ENCODE data around the gene DVL2.

DNA sequence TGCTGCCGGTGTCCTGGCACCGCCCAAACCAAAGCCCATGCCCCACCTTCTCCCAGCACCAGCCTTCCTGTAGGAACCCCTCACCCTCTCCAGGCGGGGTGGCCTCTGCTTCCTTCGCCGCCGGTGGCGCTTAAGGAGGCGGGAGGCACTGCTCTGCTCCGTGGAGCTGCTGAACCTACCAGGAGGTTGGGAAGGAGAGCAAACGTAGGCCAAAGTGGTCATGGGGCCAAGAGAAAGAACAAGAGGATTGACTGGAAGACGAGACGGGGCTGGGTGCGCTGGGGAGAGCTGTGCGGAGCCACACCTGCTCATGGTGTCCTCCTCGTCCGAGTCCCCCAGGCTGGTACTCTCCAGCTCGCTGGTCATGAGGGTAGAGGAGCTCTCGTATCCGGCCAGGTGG is 4.8 kb downstream of the DVL2 start:
- TF ChIP-seq, protein P1, sequence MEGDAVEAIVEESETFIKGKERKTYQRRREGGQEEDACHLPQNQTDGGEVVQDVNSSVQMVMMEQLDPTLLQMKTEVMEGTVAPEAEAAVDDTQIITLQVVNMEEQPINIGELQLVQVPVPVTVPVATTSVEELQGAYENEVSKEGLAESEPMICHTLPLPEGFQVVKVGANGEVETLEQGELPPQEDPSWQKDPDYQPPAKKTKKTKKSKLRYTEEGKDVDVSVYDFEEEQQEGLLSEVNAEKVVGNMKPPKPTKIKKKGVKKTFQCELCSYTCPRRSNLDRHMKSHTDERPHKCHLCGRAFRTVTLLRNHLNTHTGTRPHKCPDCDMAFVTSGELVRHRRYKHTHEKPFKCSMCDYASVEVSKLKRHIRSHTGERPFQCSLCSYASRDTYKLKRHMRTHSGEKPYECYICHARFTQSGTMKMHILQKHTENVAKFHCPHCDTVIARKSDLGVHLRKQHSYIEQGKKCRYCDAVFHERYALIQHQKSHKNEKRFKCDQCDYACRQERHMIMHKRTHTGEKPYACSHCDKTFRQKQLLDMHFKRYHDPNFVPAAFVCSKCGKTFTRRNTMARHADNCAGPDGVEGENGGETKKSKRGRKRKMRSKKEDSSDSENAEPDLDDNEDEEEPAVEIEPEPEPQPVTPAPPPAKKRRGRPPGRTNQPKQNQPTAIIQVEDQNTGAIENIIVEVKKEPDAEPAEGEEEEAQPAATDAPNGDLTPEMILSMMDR (IDR thresholded peaks at IDR 0.05; ENCODE audit: low read depth, low read length, missing input control): no peak
- TF ChIP-seq EGR1 (IDR thresholded peaks at IDR 0.05; ENCODE audit: low read depth in 2 of 2): no peak
- TF ChIP-seq, protein P2, sequence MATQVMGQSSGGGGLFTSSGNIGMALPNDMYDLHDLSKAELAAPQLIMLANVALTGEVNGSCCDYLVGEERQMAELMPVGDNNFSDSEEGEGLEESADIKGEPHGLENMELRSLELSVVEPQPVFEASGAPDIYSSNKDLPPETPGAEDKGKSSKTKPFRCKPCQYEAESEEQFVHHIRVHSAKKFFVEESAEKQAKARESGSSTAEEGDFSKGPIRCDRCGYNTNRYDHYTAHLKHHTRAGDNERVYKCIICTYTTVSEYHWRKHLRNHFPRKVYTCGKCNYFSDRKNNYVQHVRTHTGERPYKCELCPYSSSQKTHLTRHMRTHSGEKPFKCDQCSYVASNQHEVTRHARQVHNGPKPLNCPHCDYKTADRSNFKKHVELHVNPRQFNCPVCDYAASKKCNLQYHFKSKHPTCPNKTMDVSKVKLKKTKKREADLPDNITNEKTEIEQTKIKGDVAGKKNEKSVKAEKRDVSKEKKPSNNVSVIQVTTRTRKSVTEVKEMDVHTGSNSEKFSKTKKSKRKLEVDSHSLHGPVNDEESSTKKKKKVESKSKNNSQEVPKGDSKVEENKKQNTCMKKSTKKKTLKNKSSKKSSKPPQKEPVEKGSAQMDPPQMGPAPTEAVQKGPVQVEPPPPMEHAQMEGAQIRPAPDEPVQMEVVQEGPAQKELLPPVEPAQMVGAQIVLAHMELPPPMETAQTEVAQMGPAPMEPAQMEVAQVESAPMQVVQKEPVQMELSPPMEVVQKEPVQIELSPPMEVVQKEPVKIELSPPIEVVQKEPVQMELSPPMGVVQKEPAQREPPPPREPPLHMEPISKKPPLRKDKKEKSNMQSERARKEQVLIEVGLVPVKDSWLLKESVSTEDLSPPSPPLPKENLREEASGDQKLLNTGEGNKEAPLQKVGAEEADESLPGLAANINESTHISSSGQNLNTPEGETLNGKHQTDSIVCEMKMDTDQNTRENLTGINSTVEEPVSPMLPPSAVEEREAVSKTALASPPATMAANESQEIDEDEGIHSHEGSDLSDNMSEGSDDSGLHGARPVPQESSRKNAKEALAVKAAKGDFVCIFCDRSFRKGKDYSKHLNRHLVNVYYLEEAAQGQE (IDR thresholded peaks at IDR 0.05): no peak
- TF ChIP-seq RAD21 (IDR thresholded peaks at IDR 0.05): no peak
